Mesendoderm (in vitro differentiated cells): Measurements from ENCODE around the gene ZFPM1.

Experiments used
- DNase-seq: peaks from one replicate; pipeline ENCODE4 v3.0.0; 2013
- H2AK5ac ChIP-seq: 2 replicates; pipeline ENCODE4 v1.6.1; 2013; ENCODE audit warnings: low read length, inconsistent platforms
- H2BK120ac ChIP-seq: 2 replicates; pipeline ENCODE4 v1.6.1; 2013; ENCODE audit warnings: low read depth, mild to moderate bottlenecking, low read length, moderate library complexity, mixed read lengths
- H2BK15ac ChIP-seq: replicated peaks from 2 replicates; pipeline ENCODE4 v1.6.1; 2013; ENCODE audit warnings: low read depth, mild to moderate bottlenecking, moderate library complexity
- H2BK5ac ChIP-seq: 2 replicates; pipeline ENCODE4 v1.6.1; 2013; ENCODE audit warnings: low read length, inconsistent platforms
- H3K18ac ChIP-seq: 2 replicates; pipeline ENCODE4 v1.6.1; 2013; ENCODE audit warnings: mild to moderate bottlenecking, low read length, mixed read lengths
- H3K23ac ChIP-seq: one replicate; pipeline ENCODE4 v1.6.1; 2013; ENCODE audit warnings: low read length
- H3K27ac ChIP-seq: 2 replicates; pipeline ENCODE4 v1.5.1; 2013; ENCODE audit warnings: low read depth, mild to moderate bottlenecking, inconsistent platforms, low read length, moderate library complexity
- H3K27me3 ChIP-seq: 2 replicates; pipeline ENCODE4 v1.6.1; 2013; ENCODE audit warnings: low read length, control low read depth, mild to moderate bottlenecking, inconsistent platforms; ENCODE audit not compliant: insufficient read depth, poor library complexity
- H3K36me3 ChIP-seq: 2 replicates; pipeline ENCODE4 v1.6.1; 2013; ENCODE audit warnings: low read length, inconsistent platforms; ENCODE audit not compliant: control insufficient read depth, insufficient read depth
- H3K4ac ChIP-seq: one replicate; pipeline ENCODE4 v1.6.1; 2013; ENCODE audit warnings: low read depth, mild to moderate bottlenecking, low read length, moderate library complexity
- H3K4me1 ChIP-seq: 2 replicates; pipeline ENCODE4 v1.6.1; 2013; ENCODE audit warnings: low read depth, low read length, inconsistent platforms; ENCODE audit not compliant: control insufficient read depth
- H3K4me2 ChIP-seq: 2 replicates; pipeline ENCODE4 v1.6.1; 2013; ENCODE audit warnings: low read length
- H3K4me3 ChIP-seq: 2 replicates; pipeline ENCODE4 v1.5.1; 2013; ENCODE audit warnings: mild to moderate bottlenecking, low read length
- H3K56ac ChIP-seq: one replicate; pipeline ENCODE4 v1.6.1; 2013; ENCODE audit warnings: low read length
- H3K79me1 ChIP-seq: 2 replicates; pipeline ENCODE4 v1.6.1; 2013; ENCODE audit warnings: low read length, inconsistent platforms
- H3K79me2 ChIP-seq: 2 replicates; pipeline ENCODE4 v1.6.1; 2013; ENCODE audit warnings: mild to moderate bottlenecking, low read length; ENCODE audit not compliant: control insufficient read depth, insufficient read depth
- H3K9ac ChIP-seq: 2 replicates; pipeline ENCODE4 v1.6.1; 2013; ENCODE audit warnings: low read length, inconsistent platforms
- H4K5ac ChIP-seq: one replicate; pipeline ENCODE4 v1.6.1; 2013; ENCODE audit warnings: low read length
- H4K8ac ChIP-seq: one replicate; pipeline ENCODE4 v1.6.1; 2013; ENCODE audit warnings: low read depth, mild to moderate bottlenecking, control low read depth, low read length, moderate library complexity
- WGBS: extraction: QIAGEN DNeasy Blood & Tissue Kit; methylation state at CpG from one replicate; pipeline ENCODE4 v1.1.7; 2013; ENCODE audit warnings: low lambda C conversion rate, missing lambda C conversion rate; ENCODE audit not compliant: insufficient coverage; ENCODE audit errors: extremely low coverage; 5-methylcytosine and 5-hydroxymethylcytosine counted together

Gene ZFPM1

GRCh38 chr16:88436796-88437195 lies 16.3 kb upstream of the ZFPM1 start:
- Histone ChIP-seq H2AK5ac (no peak overlapping the region), H3K79me2 (no peaks in the 10 kb centered on the region), H3K4me3 (no peak overlapping the region), H3K27me3 (no peaks in the 10 kb centered on the region), H3K4me1 (no peaks in the 10 kb centered on the region), H3K18ac (no peak overlapping the region), H4K8ac (no peak overlapping the region), H3K36me3 (no peaks in the 10 kb centered on the region), H3K56ac (no peak overlapping the region), H2BK120ac (no peak overlapping the region), H3K9ac (no peak overlapping the region), H2BK5ac (no peak overlapping the region), H3K27ac (no peak overlapping the region), H3K4me2 (no peak overlapping the region), H3K79me1 (no peaks in the 10 kb centered on the region), H2BK15ac (no peak overlapping the region), H4K5ac (no peak overlapping the region), H3K4ac (no peak overlapping the region), H3K23ac (no peak overlapping the region)
- DNase-seq, result no peak
- WGBS, result no CpG with 5 or more reads among the region's 36 CpGs

GRCh38 chr16:88437367-88437964 lies 15.6 kb upstream of the ZFPM1 start:
- Histone ChIP-seq H4K5ac (no peak overlapping the region), H2BK15ac (no peak overlapping the region), H3K18ac (no peak overlapping the region), H3K27ac (no peak overlapping the region), H3K27me3 (no peaks in the 10 kb centered on the region), H2BK120ac (no peak overlapping the region), H2BK5ac (no peak overlapping the region), H3K4me1 (no peaks in the 10 kb centered on the region), H3K36me3 (no peaks in the 10 kb centered on the region), H3K79me2 (no peaks in the 10 kb centered on the region), H3K4ac (no peak overlapping the region), H3K9ac (no peak overlapping the region), H3K79me1 (no peaks in the 10 kb centered on the region), H3K56ac (no peak overlapping the region), H3K23ac (no peak overlapping the region), H4K8ac (no peak overlapping the region), H2AK5ac (no peak overlapping the region), H3K4me2 (no peak overlapping the region), H3K4me3 (no peak overlapping the region)
- no CpG with 5 or more reads among the region's 55 CpGs for WGBS
- DNase-seq, result peak; percentile 53

GRCh38 chr16:88438084-88438870 lies 14.8 kb upstream of the ZFPM1 start:
- no CpG with 5 or more reads among the region's 32 CpGs for WGBS

GRCh38 chr16:88439016-88439415 lies 14.1 kb upstream of the ZFPM1 start:
- no peak overlapping the region for H3K4me3 ChIP-seq
- H4K8ac ChIP-seq, result no peak overlapping the region
- no peaks in the 10 kb centered on the region for H3K79me2 ChIP-seq
- H3K56ac ChIP-seq, result no peak overlapping the region
- no CpG with 5 or more reads among the region's 17 CpGs for WGBS
- H3K9ac ChIP-seq, result no peak overlapping the region
- H3K36me3 ChIP-seq, result no peaks in the 10 kb centered on the region
- no peak overlapping the region for H2BK120ac ChIP-seq
- H3K4me2 ChIP-seq, result no peak overlapping the region
- no peak overlapping the region for H3K4ac ChIP-seq
- H3K27ac ChIP-seq, result no peak overlapping the region
- no peak overlapping the region for H2BK5ac ChIP-seq
- H3K23ac ChIP-seq, result no peak overlapping the region
- H3K79me1 ChIP-seq, result no peaks in the 10 kb centered on the region
- H2BK15ac ChIP-seq, result no peak overlapping the region
- no peak overlapping the region for H3K18ac ChIP-seq
- DNase-seq, result no peak
- H4K5ac ChIP-seq, result no peak overlapping the region
- no peaks in the 10 kb centered on the region for H3K27me3 ChIP-seq
- H2AK5ac ChIP-seq, result no peak overlapping the region
- H3K4me1 ChIP-seq, result no peaks in the 10 kb centered on the region

More at GRCh38 chr16:88438084-88438870, 14.8 kb upstream of the ZFPM1 start:
- Histone ChIP-seq H4K5ac (no peak overlapping the region), H4K8ac (no peak overlapping the region), H2AK5ac (no peak overlapping the region), H3K4me1 (no peaks in the 10 kb centered on the region), H3K27ac (no peak overlapping the region), H3K23ac (no peak overlapping the region), H3K36me3 (no peaks in the 10 kb centered on the region), H3K27me3 (no peaks in the 10 kb centered on the region), H2BK120ac (no peak overlapping the region), H2BK5ac (no peak overlapping the region), H3K56ac (no peak overlapping the region), H3K79me1 (no peaks in the 10 kb centered on the region), H3K4me2 (no peak overlapping the region), H3K79me2 (no peaks in the 10 kb centered on the region), H3K4me3 (no peak overlapping the region), H3K9ac (no peak overlapping the region), H2BK15ac (no peak overlapping the region), H3K4ac (no peak overlapping the region), H3K18ac (no peak overlapping the region)
- DNase-seq, result no peak

- no peak overlapping the region for H3K4me2 ChIP-seq
- H3K9ac ChIP-seq, result no peak overlapping the region
- H2AK5ac ChIP-seq, result no peak overlapping the region
- no peak overlapping the region for H3K56ac ChIP-seq
- H3K79me1 ChIP-seq, result no peaks in the 10 kb centered on the region
- no peak for DNase-seq
- no peak overlapping the region for H3K4me3 ChIP-seq
- no peaks in the 10 kb centered on the region for H3K79me2 ChIP-seq
- H3K18ac ChIP-seq, result no peak overlapping the region
- H3K27me3 ChIP-seq, result no peaks in the 10 kb centered on the region
- no peak overlapping the region for H4K5ac ChIP-seq
- H2BK5ac ChIP-seq, result no peak overlapping the region
- H3K4ac ChIP-seq, result no peak overlapping the region
- no peak overlapping the region for H3K23ac ChIP-seq
- no peak overlapping the region for H4K8ac ChIP-seq
- no peak overlapping the region for H2BK15ac ChIP-seq
- H3K36me3 ChIP-seq, result no peaks in the 10 kb centered on the region
- H3K27ac ChIP-seq, result no peak overlapping the region
- no peaks in the 10 kb centered on the region for H3K4me1 ChIP-seq
- WGBS, result no CpG with 5 or more reads among the region's 12 CpGs
- H2BK120ac ChIP-seq, result no peak overlapping the region
Measured at GRCh38 chr16:88439706-88440105, 13.4 kb upstream of the ZFPM1 start.
